Measurements from ENCODE around the gene NTRK3. TPM values are rescaled to one million over a fixed set of nuclear protein-coding genes. Genes with fewer than 3 reads are reported as not detected.

The NTRK3 gene
- not detected for polyA plus RNA-seq

DNA sequence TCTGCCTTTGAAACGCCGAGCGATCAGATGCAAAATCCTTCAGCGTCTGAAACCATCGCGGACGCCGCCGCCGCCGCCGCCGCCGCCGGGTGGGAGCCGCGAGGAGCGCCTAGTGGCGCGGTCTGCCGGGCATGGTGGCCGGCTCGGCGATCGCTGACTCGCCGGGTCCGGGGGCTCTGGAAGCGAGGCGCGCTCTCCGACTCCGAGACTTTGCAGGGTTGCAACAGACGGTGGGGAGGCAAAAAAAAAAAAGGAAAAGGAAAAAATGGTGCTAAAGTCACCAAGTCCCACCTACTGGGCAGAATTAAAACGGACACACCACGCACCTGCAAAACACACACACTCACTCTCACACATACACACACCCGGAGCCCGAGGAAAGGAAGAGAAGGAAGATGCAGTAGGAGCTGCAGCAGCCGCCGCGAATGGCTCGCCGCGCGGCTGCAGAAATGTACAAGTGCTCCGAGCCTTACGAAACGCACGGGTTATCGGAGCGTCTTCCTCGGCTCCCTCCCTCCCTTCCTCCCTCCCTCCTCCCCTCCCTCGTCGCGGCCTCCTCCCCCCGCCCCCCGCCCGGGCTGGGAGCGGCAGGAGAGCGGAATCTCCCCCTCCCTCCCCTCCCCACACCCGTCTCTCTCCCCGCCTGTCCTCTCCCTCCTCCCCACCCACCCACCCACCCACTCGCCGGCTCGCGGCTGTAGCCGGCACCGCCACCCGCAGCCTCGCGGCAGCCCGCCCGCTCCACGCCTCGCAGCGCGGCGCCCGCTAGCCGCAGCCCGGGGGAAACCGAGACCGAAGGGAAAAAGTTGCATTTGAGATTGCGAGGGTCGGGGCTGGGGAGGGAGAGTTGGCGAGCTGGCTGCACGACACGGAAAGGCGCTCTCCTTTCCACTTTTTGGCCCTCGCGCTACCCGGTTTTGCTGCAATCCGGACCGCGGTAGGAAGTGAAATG is at the start of gene NTRK3:
NTRK3 (minus strand) TSS at position 461 of the 952 bp plus-strand sequence. CDS start 586 bp downstream, outside the sequence.
- no peaks in the 10 kb centered on the region for H3K36me3 Mint-ChIP-seq
- H3K27me3 Mint-ChIP-seq: peaks cover 60% of the 10 kb centered on the region
- peak within 1 kb of the TSS in 1 of 3 donors; percentile 67 for H3K27ac Mint-ChIP-seq
- peak within 1 kb of the TSS in 3 of 4 donors; percentile 70 to 83 (median 82) for H3K4me3 Mint-ChIP-seq
- no peaks in the 10 kb centered on the region for H3K9me3 Mint-ChIP-seq
- H3K4me1 Mint-ChIP-seq: peaks cover 0 to 16% (median 7%) of the 10 kb centered on the region in 3 donors

DNA sequence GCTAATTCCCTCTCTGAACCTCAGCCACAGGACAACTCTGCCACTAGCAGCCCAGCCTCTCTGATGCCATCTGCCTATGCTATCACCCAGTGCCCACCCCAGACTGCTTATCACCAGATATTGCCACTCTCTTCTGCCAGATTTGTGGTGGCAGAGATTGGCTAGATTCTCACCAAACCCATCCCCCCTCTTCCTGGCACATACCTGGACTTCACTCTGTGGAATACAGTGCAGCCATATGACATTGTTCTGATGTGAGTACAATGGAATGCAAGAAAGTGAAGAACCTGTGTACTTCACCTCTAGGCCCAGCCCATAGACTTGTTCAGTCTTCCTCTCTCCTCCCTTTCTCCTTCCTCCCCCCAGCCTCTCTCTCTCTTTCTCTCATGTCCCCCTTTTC is 46.9 kb upstream of the NTRK3 start:
- no peaks in the 10 kb centered on the region for H3K27me3 Mint-ChIP-seq
- no peaks in the 10 kb centered on the region for H3K36me3 Mint-ChIP-seq
- peaks cover 0 to 3% (median 0%) of the 10 kb centered on the region in 3 donors for H3K9me3 Mint-ChIP-seq
- H3K4me1 Mint-ChIP-seq: no peaks in the 10 kb centered on the region
- H3K4me3 Mint-ChIP-seq: no peak overlapping the region
- no peak overlapping the region for H3K27ac Mint-ChIP-seq

DNA sequence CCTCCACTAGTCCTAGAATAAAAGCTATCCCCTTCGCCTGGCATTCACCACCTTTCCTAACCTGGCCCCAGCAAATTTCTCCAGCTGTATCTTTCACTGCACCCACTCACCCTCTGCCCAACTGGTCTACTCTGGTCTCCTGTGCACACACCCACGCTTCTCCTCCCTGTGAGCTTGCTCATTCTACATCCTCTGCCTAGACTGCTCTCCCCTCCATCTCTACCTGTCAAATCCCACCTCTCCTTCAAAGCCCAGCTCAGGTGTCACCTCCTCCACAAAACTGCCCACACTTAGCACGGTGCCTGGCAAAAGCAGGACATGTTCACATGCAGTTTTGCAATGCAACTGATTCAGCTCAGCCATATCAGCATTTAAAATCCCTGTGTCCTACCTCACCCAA is 45.8 kb upstream of the NTRK3 start:
- H3K27ac Mint-ChIP-seq: no peak overlapping the region
- no peaks in the 10 kb centered on the region for H3K27me3 Mint-ChIP-seq
- H3K36me3 Mint-ChIP-seq: no peaks in the 10 kb centered on the region
- H3K4me1 Mint-ChIP-seq: no peaks in the 10 kb centered on the region
- H3K4me3 Mint-ChIP-seq: no peak overlapping the region
- H3K9me3 Mint-ChIP-seq: peaks cover 0 to 3% (median 0%) of the 10 kb centered on the region in 3 donors

DNA sequence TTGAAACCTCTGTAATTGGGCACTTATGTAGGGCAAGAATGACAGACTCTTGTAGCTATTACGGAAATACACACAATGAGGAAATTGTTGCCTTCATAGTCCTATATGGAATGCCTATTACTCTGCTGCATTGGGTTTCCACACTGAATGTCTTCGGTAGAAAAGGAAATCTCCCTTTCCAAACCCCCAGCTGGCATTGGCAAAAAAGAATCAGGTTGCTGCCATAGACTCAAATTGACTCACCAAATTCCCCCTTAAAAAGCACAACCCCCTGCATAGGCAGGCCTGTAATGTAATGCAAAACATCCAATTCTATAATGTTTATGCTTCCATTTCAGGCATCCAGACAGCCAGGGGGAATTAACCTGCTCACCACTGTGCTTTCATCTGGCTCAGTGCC is 44.8 kb upstream of the NTRK3 start:
- no peaks in the 10 kb centered on the region for H3K27me3 Mint-ChIP-seq
- no peak overlapping the region for H3K27ac Mint-ChIP-seq
- peaks cover 0 to 3% (median 0%) of the 10 kb centered on the region in 3 donors for H3K9me3 Mint-ChIP-seq
- no peaks in the 10 kb centered on the region for H3K4me1 Mint-ChIP-seq
- H3K36me3 Mint-ChIP-seq: no peaks in the 10 kb centered on the region
- no peak overlapping the region for H3K4me3 Mint-ChIP-seq

DNA sequence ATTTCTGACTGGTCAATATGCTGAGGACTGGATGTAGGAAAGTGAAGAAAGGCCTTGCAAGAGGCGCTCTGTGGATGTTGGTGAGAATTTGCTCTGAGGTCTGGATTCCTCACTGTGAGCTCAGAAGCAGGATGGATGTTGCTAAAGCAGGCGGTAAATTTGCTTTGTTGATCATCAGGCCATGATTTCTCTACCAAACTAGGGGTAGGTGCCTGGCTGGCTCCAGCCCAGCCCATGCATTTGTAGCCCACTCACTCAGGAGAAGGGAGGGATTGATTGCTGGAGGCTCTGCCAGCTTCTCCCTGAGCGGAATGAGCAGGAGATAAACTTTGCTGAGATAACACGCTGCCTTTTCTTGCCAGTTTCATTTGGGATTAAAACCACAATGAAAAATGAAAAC is 44.3 kb upstream of the NTRK3 start:
- Mint-ChIP-seq H3K36me3 (no peaks in the 10 kb centered on the region), H3K9me3 (peaks cover 0 to 3% (median 0%) of the 10 kb centered on the region in 3 donors), H3K27me3 (no peaks in the 10 kb centered on the region), H3K27ac (no peak overlapping the region), H3K4me3 (no peak overlapping the region), H3K4me1 (no peaks in the 10 kb centered on the region)

GRCh38 chr15:88300089-88300488 is 43.5 kb upstream of the NTRK3 start:
- no peaks in the 10 kb centered on the region for H3K36me3 Mint-ChIP-seq
- H3K27ac Mint-ChIP-seq: no peak overlapping the region
- peaks cover 2% of the 10 kb centered on the region for H3K27me3 Mint-ChIP-seq
- no peak overlapping the region for H3K4me3 Mint-ChIP-seq
- H3K9me3 Mint-ChIP-seq: peaks cover 0 to 3% (median 0%) of the 10 kb centered on the region in 3 donors
- no peaks in the 10 kb centered on the region for H3K4me1 Mint-ChIP-seq

GRCh38 chr15:88299497-88299896 is 43.0 kb upstream of the NTRK3 start:
- no peaks in the 10 kb centered on the region for H3K9me3 Mint-ChIP-seq
- no peak overlapping the region for H3K27ac Mint-ChIP-seq
- H3K27me3 Mint-ChIP-seq: peaks cover 2% of the 10 kb centered on the region
- no peaks in the 10 kb centered on the region for H3K36me3 Mint-ChIP-seq
- H3K4me3 Mint-ChIP-seq: no peak overlapping the region
- no peaks in the 10 kb centered on the region for H3K4me1 Mint-ChIP-seq

DNA sequence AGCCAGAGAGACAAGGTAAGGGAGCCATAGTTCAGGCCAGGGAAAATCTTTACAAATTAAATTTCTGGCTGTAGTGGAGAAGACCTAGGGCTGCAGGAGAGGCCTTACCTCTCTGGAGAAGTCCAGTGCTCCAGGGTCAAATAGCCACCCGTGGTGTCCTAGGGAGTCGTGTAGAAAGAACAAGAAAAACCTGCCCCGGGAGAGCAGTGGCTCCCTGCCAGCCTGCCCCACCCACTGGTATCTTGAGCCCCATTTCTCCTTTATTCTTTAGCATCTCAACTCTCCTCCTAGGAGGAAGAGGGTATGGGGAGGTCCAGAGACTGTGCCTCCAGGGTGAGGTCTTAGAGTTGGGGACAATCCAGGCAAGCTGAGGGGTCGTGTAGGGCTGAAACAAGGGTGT is 32.1 kb upstream of the NTRK3 start:
- no peaks in the 10 kb centered on the region for H3K36me3 Mint-ChIP-seq
- peaks cover 4 to 6% (median 5%) of the 10 kb centered on the region in 3 donors for H3K4me1 Mint-ChIP-seq
- no peak overlapping the region for H3K4me3 Mint-ChIP-seq
- H3K27me3 Mint-ChIP-seq: peaks cover 21% of the 10 kb centered on the region
- no peaks in the 10 kb centered on the region for H3K9me3 Mint-ChIP-seq
- H3K27ac Mint-ChIP-seq: no peak overlapping the region

- peaks cover 4 to 6% (median 5%) of the 10 kb centered on the region in 3 donors for H3K4me1 Mint-ChIP-seq
- peak overlapping the region in 1 of 3 donors; percentile 8 for H3K27ac Mint-ChIP-seq
- no peaks in the 10 kb centered on the region for H3K36me3 Mint-ChIP-seq
- peaks cover 25% of the 10 kb centered on the region for H3K27me3 Mint-ChIP-seq
- no peak overlapping the region for H3K4me3 Mint-ChIP-seq
- H3K9me3 Mint-ChIP-seq: no peaks in the 10 kb centered on the region
These were observed 31.7 kb upstream of the NTRK3 start for GRCh38 chr15:88288206-88288605.

GRCh38 chr15:88284318-88284998 is 27.9 kb upstream of the NTRK3 start:
- H3K27ac Mint-ChIP-seq: peak overlapping the region in 1 of 3 donors; percentile 62
- no peaks in the 10 kb centered on the region for H3K4me1 Mint-ChIP-seq
- H3K27me3 Mint-ChIP-seq: peaks cover 29% of the 10 kb centered on the region
- H3K9me3 Mint-ChIP-seq: no peaks in the 10 kb centered on the region
- no peak overlapping the region for H3K4me3 Mint-ChIP-seq
- H3K36me3 Mint-ChIP-seq: no peaks in the 10 kb centered on the region

DNA sequence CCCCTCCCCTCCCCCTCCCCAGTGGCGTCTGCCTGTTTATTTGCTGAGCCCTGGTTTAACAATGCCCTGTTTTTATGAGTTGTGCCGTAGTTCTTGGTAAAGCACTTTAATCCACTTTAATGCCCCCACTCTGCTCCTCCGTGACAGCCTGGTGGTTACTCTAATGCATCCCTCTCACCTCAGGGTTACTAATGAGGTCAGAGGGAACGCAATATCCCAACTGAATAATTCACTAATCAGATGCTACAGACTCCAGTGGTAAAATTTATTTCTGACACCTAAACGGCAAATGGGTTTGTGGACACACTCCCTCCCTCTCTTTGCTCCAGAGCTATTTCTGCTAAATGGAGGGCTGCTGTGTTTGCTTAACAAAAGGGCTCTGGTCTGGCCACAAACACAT is 26.1 kb upstream of the NTRK3 start:
- peaks cover 29% of the 10 kb centered on the region for H3K27me3 Mint-ChIP-seq
- H3K4me3 Mint-ChIP-seq: no peak overlapping the region
- H3K36me3 Mint-ChIP-seq: no peaks in the 10 kb centered on the region
- no peaks in the 10 kb centered on the region for H3K4me1 Mint-ChIP-seq
- no peaks in the 10 kb centered on the region for H3K9me3 Mint-ChIP-seq
- H3K27ac Mint-ChIP-seq: no peak overlapping the region

DNA sequence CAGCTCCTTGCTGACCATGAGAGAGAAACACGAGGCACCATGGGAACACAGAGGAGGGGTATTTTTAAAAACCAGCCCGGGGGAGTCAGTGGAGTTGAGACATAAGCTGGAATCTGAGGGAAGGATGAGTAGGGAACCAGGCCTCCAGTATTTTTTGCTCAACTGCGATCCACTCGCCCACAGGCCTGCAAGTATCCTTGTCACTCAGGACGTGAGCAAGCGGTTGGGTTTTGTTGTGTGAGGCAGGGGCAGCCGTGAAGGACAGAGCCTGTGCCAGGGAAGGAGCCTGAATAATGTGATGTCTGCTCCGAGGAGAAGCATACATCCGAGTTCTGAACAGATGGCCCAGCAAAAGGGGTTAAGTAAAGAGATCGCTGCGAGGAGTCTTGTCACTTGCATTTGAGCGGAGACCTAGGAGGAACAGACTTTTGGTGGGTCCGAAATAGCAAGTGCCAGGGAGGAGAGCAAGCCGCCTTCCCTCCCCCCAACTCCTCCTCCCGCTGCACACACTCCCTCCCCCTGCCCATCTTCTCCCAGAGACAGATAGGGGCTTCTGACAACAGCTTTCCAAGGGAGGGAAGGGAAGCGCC is 20.4 kb upstream of the NTRK3 start:
- Mint-ChIP-seq H3K9me3 (no peaks in the 10 kb centered on the region), H3K27ac (no peak overlapping the region), H3K4me3 (no peak overlapping the region), H3K4me1 (no peaks in the 10 kb centered on the region), H3K36me3 (no peaks in the 10 kb centered on the region), H3K27me3 (peaks cover 1% of the 10 kb centered on the region)

DNA sequence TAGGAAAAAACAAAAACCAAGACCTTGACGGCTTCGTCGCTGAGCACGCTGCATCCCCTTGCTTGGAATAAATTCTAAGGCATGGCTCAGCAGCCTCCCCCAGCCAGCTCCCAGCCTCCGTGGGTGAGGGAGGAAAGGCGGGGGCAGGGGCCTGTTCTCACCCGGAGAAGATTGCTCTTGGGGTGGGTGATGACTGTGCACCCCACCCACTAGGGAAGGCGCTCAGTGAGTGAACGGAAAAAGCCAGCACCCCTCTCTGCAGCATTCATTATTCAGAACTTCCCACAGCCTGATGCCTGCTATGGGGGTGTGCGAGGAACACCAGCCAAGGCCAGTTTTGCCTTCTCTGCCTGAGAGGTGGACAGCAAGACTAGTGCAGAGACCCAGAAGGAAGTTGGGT is 19.3 kb upstream of the NTRK3 start:
- Mint-ChIP-seq H3K36me3 (no peaks in the 10 kb centered on the region), H3K27ac (peak overlapping the region in 1 of 3 donors; percentile 68), H3K4me3 (no peak overlapping the region), H3K27me3 (peaks cover 5% of the 10 kb centered on the region), H3K9me3 (no peaks in the 10 kb centered on the region), H3K4me1 (no peaks in the 10 kb centered on the region)

GRCh38 chr15:88274553-88275460 is 18.3 kb upstream of the NTRK3 start:
- no peaks in the 10 kb centered on the region for H3K4me1 Mint-ChIP-seq
- H3K27me3 Mint-ChIP-seq: peaks cover 5% of the 10 kb centered on the region
- no peaks in the 10 kb centered on the region for H3K36me3 Mint-ChIP-seq
- no peak overlapping the region for H3K4me3 Mint-ChIP-seq
- H3K27ac Mint-ChIP-seq: no peak overlapping the region
- H3K9me3 Mint-ChIP-seq: no peaks in the 10 kb centered on the region
